ENCODE results near the gene OR5AN1.

DNA sequence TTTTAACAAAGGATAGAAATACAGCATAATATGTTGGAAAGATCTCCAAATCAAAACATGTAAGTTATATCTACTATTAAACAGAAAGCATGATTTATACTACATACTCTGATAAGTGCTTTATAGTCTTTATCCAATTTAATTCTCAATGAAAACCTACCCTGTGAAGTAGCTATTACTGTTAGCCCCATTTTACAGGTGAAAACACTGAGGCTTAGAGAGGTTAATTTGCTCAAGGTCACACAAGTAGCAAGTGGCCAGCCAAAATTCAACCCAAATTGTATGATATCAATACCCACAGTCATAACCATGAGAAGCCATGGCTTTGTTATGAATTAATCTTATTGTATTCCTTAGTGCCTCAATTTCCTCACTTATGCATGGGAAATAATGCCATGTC, 675 bp upstream of the OR5AN1 start:
- TF ChIP-seq SUZ12 (IDR thresholded peaks at IDR 0.05) (no peak), SP1 (IDR thresholded peaks at IDR 0.05) (no peak), FOXM1 (IDR thresholded peaks at IDR 0.05; ENCODE audit: borderline replicate concordance) (no peak), FOXA1 (IDR thresholded peaks at IDR 0.05) (no peak), TARDBP (IDR thresholded peaks at IDR 0.05) (no peak), ELF4 (IDR thresholded peaks at IDR 0.05) (no peak), FOXK2 (IDR thresholded peaks at IDR 0.05) (no peak), L3MBTL2 (conservative IDR thresholded peaks at IDR 0.05) (no peak), ZNF384 (IDR thresholded peaks at IDR 0.05) (no peak), ARNT (IDR thresholded peaks at IDR 0.05) (no peak), BHLHE40 (IDR thresholded peaks at IDR 0.05; ENCODE audit: borderline replicate concordance) (no peak), HDGF (IDR thresholded peaks at IDR 0.05; ENCODE audit: borderline replicate concordance) (no peak), NFRKB (IDR thresholded peaks at IDR 0.05) (no peak)
- TF ChIP-seq, protein P1, sequence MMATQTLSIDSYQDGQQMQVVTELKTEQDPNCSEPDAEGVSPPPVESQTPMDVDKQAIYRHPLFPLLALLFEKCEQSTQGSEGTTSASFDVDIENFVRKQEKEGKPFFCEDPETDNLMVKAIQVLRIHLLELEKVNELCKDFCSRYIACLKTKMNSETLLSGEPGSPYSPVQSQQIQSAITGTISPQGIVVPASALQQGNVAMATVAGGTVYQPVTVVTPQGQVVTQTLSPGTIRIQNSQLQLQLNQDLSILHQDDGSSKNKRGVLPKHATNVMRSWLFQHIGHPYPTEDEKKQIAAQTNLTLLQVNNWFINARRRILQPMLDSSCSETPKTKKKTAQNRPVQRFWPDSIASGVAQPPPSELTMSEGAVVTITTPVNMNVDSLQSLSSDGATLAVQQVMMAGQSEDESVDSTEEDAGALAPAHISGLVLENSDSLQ (IDR thresholded peaks at IDR 0.05): no peak
